HepG2 (cell line): ENCODE data around the gene ESYT1. TPM values are rescaled to one million over a fixed set of nuclear protein-coding genes. Genes with fewer than 3 reads are reported as not detected.

Source experiments
- ATAC-seq: fragments of 200-7000 bp; cut with Tn5 transposase; 3 replicates; pipeline ENCODE4 v1.9.1; 2020; ENCODE audit warnings: mild to moderate bottlenecking, moderate library complexity
- BruUV-seq: library from RNA; stranded (reverse); fragments of 400-500 nt; replicated peaks from 2 replicates; lab custom pipeline; 2021; lab: Mats Ljungman, UMichigan
- CTCF ChIA-PET: fragments of 300-600 bp; formaldehyde crosslinking; extraction: SDS; loops from one replicate; lab custom pipeline; 2021; ENCODE audit warnings: low total read pairs, inconsistent platforms, low intra/inter-chr PET ratio; lab: Yijun Ruan, JAX
- POLR2A ChIA-PET: fragments of 350-600 bp; sonication (Branson Sonifier 250); formaldehyde crosslinking; loops from one replicate; lab custom pipeline; 2020; ENCODE audit warnings: antibody characterized with exemption, inconsistent platforms; lab: Yijun Ruan, JAX
- DNase-seq: peaks from one replicate; pipeline ENCODE4 v3.0.0-alpha.2; 2015; ENCODE audit warnings: low spot score
- FAIRE-seq: peaks from 3 replicates; lab custom pipeline; 2011; peaks lifted over from hg19 to GRCh38; lab: Jason Lieb, UNC
- H2AFZ ChIP-seq: one replicate; pipeline ENCODE4 v1.6.1; 2011; ENCODE audit warnings: low read length, inconsistent platforms
- H3K27ac ChIP-seq: fragments of 300-600 bp; 3 replicates; pipeline ENCODE4 v1.8.0; 2011; ENCODE audit warnings: mixed run types, mild to moderate bottlenecking, mixed read lengths, low read length, inconsistent platforms; ENCODE audit not compliant: insufficient read depth; ENCODE audit errors: extremely low read length
- H3K27me3 ChIP-seq, 2 experiments: fragments of 200-600 bp in 1 of 2; 2 replicates in 1 of 2; 3 replicates in 1 of 2; pipeline versions ENCODE4 v1.6.0 to v1.8.0; 2011; ENCODE audit warnings: low read length in 2 of 2, mild to moderate bottlenecking in 2 of 2, moderate library complexity in 2 of 2, inconsistent platforms in 1 of 2; ENCODE audit not compliant: insufficient read depth in 2 of 2, control insufficient read depth in 1 of 2
- H3K36me3 ChIP-seq, 2 experiments: fragments of 200-600 bp in 1 of 2; replicated peaks in 1 of 2; 2 replicates in 1 of 2; 3 replicates in 1 of 2; pipeline versions ENCODE4 v1.5.1 to v1.8.0; 2011; ENCODE audit warnings: low read length in 2 of 2, inconsistent platforms in 1 of 2; ENCODE audit not compliant: insufficient read depth in 2 of 2, control insufficient read depth in 1 of 2
- H3K4me1 ChIP-seq: 2 replicates; pipeline ENCODE4 v1.5.1; 2012; ENCODE audit warnings: low read length, inconsistent platforms; ENCODE audit not compliant: insufficient read depth
- H3K4me2 ChIP-seq: 2 replicates; pipeline ENCODE4 v1.6.0; 2011; ENCODE audit warnings: low read depth, low read length, inconsistent platforms
- H3K4me3 ChIP-seq, 3 experiments: fragments of 200-600 bp in 1 of 3; sonication (generic), shearing (Covaris generic) in 1 of 3; replicated peaks in 1 of 3; 2 replicates each; pipeline ENCODE4 v1.5.1; 2011 to 2016; ENCODE audit warnings: low read length in 3 of 3, inconsistent platforms in 2 of 3, low read depth in 2 of 3, mild to moderate bottlenecking in 2 of 3, control low read depth in 1 of 3, mixed read lengths in 1 of 3; ENCODE audit not compliant: insufficient read depth in 1 of 3
- H3K79me2 ChIP-seq: one replicate; pipeline ENCODE4 v1.6.1; 2011; ENCODE audit warnings: low read length, inconsistent platforms; ENCODE audit not compliant: insufficient read depth
- H3K9ac ChIP-seq: 2 replicates; pipeline ENCODE4 v1.6.0; 2011; ENCODE audit warnings: mild to moderate bottlenecking, low read depth, low read length, inconsistent platforms; ENCODE audit not compliant: insufficient read depth
- H3K9me3 ChIP-seq: 2 replicates; pipeline ENCODE4 v1.5.1; 2012; ENCODE audit warnings: mild to moderate bottlenecking, low read length
- H4K20me1 ChIP-seq: 2 replicates; pipeline ENCODE4 v1.6.0; 2011; ENCODE audit warnings: inconsistent platforms, mild to moderate bottlenecking, low read length, moderate library complexity; ENCODE audit not compliant: insufficient read depth
- ARNT ChIP-seq: fragments of 450-650 bp; IDR thresholded peaks from 2 replicates; pipeline ENCODE4 v1.6.1; 2017
- FOXC1 ChIP-seq: sonication (generic); formaldehyde crosslinking; IDR thresholded peaks from 2 replicates; pipeline ENCODE4 v1.8.0; 2022; ENCODE audit warnings: mild to moderate bottlenecking, missing genetic modification reagents, borderline replicate concordance
- GZF1 ChIP-seq: sonication (generic); formaldehyde crosslinking; IDR thresholded peaks from 2 replicates; pipeline ENCODE4 v1.5.1; 2020; ENCODE audit warnings: mild to moderate bottlenecking, missing genetic modification reagents
- RBFOX2 ChIP-seq: fragments of 200-400 bp; formaldehyde crosslinking; IDR thresholded peaks from 2 replicates; pipeline ENCODE4 v1.6.1; 2017; ENCODE audit warnings: low read depth, mild to moderate bottlenecking, low read length
- XRCC5 ChIP-seq: fragments of 200-400 bp; formaldehyde crosslinking; optimal IDR thresholded peaks from 2 replicates; pipeline ENCODE3; 2017; ENCODE audit warnings: mild to moderate bottlenecking, low read length
- WGBS: methylation state at CpG from one replicate; pipeline ENCODE4 v1.1.6; 2017; ENCODE audit warnings: low lambda C conversion rate; 5-methylcytosine and 5-hydroxymethylcytosine counted together
- in situ Hi-C: cut with HindIII; loops from 2 replicates; pipeline ENCODE4 v1.10.0; 2017; ENCODE audit warnings: low pct_unique_long_range_greater_than_20kb; ENCODE audit not compliant: extremely low pct_ligation_motif_present
- intact Hi-C: fragments of 100-400 bp; cut with micrococcal nuclease; formaldehyde crosslinking; loops from one replicate; pipeline ENCODE4 v1.10.0; 2022; ENCODE audit not compliant: unreplicated experiment
- polyA plus RNA-seq, 8 experiments: library from polyadenylated mRNA; depleted of rRNA in 3 of 8; stranded (reverse) in 7 of 8; unstranded in 1 of 8; fragments of >200 nt; fragmentation: Illumina TruSeq in 4 of 8; extraction: Trizol in 4 of 8; gene quantifications; 2 replicates each; pipeline versions ENCODE4 v1.2.1 to v1.2.3, GENCODE V29; 2011 to 2016; ENCODE audit warnings: low read depth in 4 of 8, missing spikeins in 1 of 8, mixed read lengths in 1 of 8; ENCODE audit not compliant: insufficient read depth in 1 of 8
- total RNA-seq, 5 experiments: library from RNA; depleted of rRNA; stranded (reverse); fragments of >200 nt; fragmentation: Illumina TruSeq; extraction: Trizol; gene quantifications; 2 replicates each; pipeline ENCODE4 v1.2.3, GENCODE V29; 2016; ENCODE audit warnings: low read depth in 1 of 5
- TF ChIP-seq, protein P1 (sequence below): sonication (generic); formaldehyde crosslinking; IDR thresholded peaks from 2 replicates; pipeline ENCODE4 v1.4.0; 2020; ENCODE audit warnings: mild to moderate bottlenecking, missing genetic modification reagents
- TF ChIP-seq, protein P2 (sequence below): sonication (generic); IDR thresholded peaks from 2 replicates; pipeline ENCODE4 v1.6.1; 2016; ENCODE audit warnings: low read depth, borderline replicate concordance

The ESYT1 gene
- total and polyA plus RNA-seq, 2 of the 13 experiments (the other 11 are each of a cell fraction or from before 2014, with no cell fraction given): 66.9 to 71.0 TPM

DNA sequence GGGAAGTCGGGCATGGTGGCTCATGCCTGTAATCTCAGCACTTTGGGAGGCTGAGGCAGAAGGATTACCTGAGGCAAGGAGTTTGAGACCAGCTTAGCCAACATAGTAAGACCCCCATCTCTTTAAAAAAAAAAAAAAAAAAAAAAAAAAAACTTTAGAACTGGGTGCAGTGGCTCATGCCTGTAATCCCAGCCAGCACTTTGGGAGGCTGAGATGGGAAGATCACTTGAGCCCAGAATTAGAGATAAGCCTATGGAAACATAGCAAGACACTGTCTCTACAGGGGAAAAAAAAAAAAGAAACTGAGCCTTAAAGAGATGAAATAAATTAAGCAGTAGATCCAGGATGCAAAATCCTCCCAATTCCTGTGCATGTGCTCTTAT, 25.4 kb upstream of the ESYT1 start:
- in situ Hi-C loops (loop anchor here (5.0 kb wide), 1 partner anchor 55 kb away; no protein-coding TSS in a partner anchor), intact Hi-C loops (no loop called here)
- ATAC-seq (no peak), DNase-seq (no peak), FAIRE-seq (no peak)
- Histone ChIP-seq H3K4me1 (peaks cover 35% of the 10 kb centered on the region), H3K9me3 (no peaks in the 10 kb centered on the region), H3K79me2 (peaks cover 32% of the 10 kb centered on the region), H3K27ac (peak overlapping the region; percentile 64), H3K4me3 (no peak overlapping the region), H3K27me3 (no peaks in the 10 kb centered on the region), H3K36me3 (peaks cover 29 to 53% of the 10 kb centered on the region in 2 experiments), H3K9ac (no peak overlapping the region), H4K20me1 (peaks cover 4% of the 10 kb centered on the region), H3K4me2 (no peak overlapping the region), H2AFZ (no peak overlapping the region)
- TF ChIP-seq GZF1 (CRISPR knock-in tag) (no peak), RBFOX2 (0 out of 2 replicates have a peak, but pooled peaks have one; percentile 35), FOXC1 (CRISPR knock-in tag) (no peak), ARNT (no peak), XRCC5 (no peak)
- TF ChIP-seq, protein P1, sequence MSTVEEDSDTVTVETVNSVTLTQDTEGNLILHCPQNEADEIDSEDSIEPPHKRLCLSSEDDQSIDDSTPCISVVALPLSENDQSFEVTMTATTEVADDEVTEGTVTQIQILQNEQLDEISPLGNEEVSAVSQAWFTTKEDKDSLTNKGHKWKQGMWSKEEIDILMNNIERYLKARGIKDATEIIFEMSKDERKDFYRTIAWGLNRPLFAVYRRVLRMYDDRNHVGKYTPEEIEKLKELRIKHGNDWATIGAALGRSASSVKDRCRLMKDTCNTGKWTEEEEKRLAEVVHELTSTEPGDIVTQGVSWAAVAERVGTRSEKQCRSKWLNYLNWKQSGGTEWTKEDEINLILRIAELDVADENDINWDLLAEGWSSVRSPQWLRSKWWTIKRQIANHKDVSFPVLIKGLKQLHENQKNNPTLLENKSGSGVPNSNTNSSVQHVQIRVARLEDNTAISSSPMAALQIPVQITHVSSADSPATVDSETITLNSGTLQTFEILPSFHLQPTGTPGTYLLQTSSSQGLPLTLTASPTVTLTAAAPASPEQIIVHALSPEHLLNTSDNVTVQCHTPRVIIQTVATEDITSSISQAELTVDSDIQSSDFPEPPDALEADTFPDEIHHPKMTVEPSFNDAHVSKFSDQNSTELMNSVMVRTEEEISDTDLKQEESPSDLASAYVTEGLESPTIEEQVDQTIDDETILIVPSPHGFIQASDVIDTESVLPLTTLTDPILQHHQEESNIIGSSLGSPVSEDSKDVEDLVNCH: no peak
- TF ChIP-seq, protein P2, sequence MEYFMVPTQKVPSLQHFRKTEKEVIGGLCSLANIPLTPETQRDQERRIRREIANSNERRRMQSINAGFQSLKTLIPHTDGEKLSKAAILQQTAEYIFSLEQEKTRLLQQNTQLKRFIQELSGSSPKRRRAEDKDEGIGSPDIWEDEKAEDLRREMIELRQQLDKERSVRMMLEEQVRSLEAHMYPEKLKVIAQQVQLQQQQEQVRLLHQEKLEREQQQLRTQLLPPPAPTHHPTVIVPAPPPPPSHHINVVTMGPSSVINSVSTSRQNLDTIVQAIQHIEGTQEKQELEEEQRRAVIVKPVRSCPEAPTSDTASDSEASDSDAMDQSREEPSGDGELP: no peak
- 100% methylated on average over 1 of the region's 1 CpG for WGBS
- ChIA-PET CTCF (no interaction called here), POLR2A (interaction anchor here (1.4 to 6.5 kb wide), 5 partner anchors 13 to 26 kb away, joined by 3 to 279 read pairs (median 46); partner anchors contain the start of genes ERBB3, ESYT1, RPL41 and ZC3H10)
- BruUV-seq: TSS peak; percentile 22
